NCI-H2081 (cell line): ENCODE data around the gene MBP.

Experiments
- DNase-seq, 2 experiments: peaks; one replicate each; lab custom pipeline; 2025; lab: John Stamatoyannopoulos, UW

MBP gene

DNA sequence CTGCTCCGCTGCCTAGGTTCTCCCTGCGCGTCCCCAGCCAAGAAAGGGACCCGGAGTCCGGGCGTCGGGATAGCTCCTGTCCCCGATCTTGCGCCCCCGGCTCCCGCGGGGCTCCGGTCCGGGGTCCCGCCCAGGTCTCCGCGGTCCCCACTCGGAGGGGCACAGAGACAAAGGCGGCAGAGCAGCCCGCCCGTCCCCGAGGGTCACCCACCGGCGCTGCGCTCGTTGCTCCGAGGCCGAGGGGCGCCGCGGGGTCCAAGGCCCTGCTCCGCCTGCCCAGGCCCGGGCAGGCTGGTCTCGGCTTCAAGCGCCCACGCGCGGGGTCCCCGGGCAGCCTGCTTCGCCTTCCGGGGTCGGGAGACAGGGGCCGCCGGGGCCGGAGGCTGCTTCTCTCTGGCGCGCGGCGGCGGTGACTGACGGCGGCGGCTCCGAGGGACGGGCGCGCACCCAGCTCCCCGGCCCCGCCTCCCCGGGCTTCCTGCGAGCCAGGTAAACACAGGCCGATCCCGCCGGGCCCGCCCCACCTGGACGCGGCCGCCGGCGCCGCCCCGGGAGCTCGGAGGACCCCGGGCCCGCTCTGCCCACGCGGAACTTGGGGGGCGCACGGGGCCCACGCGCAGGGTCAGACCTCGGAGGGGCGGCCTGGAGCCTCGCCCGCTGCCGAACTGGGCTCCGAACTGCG, at the start of gene MBP:
Gene MBP (minus strand): TSS at position 415 of the 682 bp plus-strand sequence. CDS start 27,522 bp downstream, outside the sequence.
- DNase-seq: peak; percentile 71 to 79

DNA sequence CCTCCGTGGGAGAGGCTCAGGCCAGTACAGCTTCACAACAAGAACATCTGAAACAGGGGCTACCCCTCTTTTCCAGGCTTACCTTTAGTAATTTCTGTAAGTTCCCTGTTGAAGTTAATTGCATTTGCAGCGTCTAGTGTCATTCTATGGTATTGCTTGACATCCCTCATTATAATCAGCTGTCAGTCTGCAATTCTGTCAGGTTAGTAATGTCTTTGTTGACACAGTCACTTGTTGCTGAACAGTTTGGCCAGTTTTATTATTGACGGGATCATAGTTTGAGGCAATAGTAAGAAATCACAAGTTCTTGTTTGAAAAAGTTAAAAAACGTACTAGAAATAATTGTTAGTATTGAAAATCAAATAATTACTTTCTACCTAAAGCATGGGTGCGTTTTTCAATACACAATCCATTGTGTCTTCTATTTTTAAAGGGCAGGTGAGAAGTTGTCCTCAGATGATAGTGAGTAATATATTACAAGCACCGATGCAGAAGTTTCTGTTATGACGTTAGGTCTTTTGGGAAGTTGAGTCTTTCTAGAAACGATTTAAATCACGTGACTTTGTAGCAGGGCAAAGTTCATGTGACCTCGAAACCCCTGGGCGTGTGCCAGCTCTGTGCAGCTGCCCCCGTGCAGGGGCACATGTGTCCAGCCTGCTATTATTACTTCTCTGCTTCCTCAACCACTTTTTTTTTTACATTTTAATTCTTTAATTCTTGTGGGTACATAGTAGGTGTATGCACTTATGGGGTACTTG, 49.5 kb upstream of the MBP start:
- DNase-seq: no peak

GRCh38 chr18:77178559-77178958, 46.0 kb upstream of the MBP start:
- DNase-seq: no peak

DNA sequence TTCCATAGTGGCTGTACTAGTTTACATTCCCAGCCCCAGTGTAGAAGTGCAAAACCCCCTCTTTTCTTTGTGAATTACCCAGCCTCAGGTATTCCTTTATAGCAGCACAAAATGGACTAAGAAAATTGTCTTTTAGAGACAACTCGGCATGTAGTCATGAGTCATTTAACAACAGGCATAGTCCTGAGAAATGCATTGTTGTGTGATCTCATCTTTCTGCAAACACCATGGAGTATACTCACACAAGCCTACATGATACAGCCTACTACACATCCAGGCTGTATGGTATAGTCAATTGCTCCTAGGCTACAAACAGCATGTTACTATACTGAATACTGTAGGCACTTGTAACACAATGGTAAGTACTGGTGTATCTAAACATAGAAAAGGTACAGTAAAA, 44.4 kb upstream of the MBP start:
- DNase-seq: no peak

DNA sequence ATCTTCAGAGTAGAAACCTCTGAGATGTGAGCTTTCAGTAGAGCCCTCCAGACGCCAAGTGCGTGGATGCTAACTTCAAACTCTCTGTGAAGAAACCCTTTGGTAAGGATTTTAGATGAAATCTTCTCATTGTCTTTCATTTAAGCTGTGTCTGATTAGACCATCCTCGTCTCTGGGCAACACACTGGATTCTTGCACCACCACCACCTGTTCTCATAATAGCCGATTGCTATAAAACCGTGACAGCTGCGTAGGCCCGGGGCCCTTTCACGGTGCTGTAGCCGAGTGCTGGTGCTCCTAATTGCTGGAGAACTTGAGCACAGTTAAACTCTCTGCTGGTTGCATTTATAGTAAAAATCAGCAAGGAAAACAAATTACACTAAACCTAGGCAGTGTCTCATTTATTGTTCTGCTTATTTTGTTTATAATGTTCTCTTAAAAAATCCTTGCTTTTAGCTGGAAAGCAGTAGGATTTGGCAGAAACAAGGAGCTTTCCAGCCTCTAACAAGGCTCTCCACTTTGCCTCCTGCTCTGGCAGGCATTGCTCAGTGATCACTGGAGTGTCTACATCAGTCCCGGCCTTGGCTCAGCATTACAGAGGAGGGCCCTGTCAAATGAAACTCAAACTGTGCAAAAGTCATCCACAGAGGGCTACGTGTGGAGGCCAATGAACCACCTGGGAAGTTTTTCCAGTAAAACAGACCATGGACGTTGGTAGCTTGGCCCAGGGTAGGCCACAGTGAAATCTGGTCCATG, 40.9 kb upstream of the MBP start:
- no peak for DNase-seq

GRCh38 chr18:77170890-77171410, 38.4 kb upstream of the MBP start:
- no peak for DNase-seq

GRCh38 chr18:77168811-77169311, 36.3 kb upstream of the MBP start:
- DNase-seq: no peak

GRCh38 chr18:77167251-77167650, 34.7 kb upstream of the MBP start:
- no peak for DNase-seq

GRCh38 chr18:77166523-77166922, 33.9 kb upstream of the MBP start:
- no peak for DNase-seq

DNA sequence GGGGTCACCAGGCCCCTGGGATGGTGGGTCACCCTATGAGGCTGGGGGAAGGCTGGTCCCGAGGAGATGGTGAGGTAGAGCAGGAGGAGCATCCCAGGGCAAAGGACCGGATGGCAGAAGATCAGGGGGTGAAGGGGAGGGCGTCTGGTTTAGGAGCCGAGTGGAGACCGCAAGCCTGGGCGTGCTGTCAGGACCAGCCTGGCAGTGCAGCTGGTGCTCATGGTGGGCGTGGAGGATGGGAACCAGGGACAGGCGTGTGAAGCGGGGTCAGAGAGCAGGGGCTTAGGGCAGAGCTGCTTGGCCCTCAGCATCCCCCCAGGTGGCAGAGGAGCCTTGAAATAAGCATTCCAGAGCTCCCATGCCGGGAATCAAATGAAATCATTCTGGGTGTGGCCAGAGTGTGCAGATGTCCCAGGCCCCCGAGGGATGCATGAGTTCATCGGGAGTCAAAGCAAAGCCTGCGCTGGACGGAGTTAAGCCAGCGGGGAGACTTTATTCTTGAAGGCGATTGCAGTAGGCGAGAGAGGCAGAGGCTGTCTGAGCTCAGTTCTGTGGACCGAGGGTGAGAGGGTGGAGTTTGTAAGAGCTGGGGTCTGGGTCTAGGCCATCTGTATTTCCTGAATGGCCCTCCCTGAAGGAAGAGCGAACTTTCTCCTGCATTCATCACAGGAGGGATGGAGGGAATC, 33.1 kb upstream of the MBP start:
- no peak for DNase-seq

DNA sequence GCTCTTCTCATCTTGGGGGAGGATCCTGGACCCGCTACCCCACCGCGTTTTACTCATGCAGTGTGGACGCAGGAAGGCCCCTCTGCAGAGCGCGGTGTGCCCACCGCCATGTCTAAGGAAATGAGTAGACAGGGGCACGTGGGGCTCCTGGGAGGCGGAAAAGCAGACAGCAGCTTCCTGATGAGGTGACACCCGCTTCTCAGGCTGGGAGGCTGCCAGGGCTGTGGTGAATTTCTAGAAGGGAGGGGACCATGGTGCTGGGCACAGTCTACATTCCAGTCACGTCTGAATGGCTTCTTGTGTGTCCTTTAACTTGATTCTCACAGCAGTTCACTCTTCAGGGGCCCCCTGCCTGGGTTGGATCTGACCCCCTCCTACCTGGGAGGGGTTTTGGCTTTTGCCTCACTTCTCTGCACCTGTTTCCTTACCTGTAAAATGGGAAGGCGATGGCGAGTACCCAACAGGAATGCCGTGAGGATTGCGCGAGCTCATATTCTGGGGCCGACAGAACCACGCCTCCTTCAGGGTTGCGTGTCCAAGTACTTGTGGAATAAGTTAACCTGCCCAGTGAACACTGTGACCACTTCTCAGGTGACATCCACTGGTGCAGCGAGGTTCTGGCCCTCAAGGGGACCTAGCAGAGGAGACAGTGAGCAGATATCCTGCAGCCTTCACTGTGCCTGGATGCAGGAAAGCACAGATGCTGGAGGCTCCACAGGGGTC, 32.3 kb upstream of the MBP start:
- DNase-seq: no peak

- no peak for DNase-seq
These were observed 31.4 kb upstream of the MBP start for GRCh38 chr18:77164026-77164425.

DNA sequence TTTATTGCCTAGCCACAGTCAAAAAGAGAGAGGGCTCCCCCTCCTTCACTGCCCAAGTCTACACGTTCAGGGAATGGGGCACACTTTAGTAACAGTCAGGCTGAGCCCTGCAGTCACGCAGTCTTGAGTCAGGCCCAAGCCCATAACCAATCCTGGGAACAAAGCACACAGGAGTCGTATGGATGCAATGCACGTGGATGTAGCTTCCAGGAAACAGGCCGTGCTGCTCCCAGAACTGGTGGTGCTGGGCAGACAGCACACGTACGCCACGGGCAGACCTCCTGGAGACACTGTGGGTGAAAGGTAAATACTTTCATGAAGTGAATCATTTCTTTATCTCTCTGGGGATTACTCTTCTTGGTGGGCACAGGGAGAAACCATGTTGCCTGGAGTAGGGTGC, 30.0 kb upstream of the MBP start:
- DNase-seq: no peak

DNA sequence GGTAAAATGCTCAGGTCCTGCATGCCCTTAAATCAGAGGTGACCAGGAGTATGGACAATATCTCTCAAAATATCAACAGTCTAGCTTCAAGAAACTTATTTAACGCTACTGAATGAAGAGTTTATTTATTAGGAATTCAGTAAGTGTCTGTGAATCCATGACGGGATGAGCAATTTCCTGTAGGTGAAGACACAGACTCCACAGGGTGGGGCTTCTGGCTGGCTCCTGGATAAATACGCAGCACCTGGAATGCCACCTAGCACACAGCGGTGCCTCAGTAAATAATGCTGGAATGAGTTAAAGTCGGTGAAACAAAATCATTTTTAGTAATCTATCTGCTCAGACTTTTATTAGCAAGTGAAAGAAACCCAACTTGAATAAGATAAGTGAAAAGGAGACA, 29.4 kb upstream of the MBP start:
- DNase-seq: no peak

- DNase-seq: no peak
These were observed 28.8 kb upstream of the MBP start for GRCh38 chr18:77161383-77161782.

GRCh38 chr18:77160515-77160914, 27.9 kb upstream of the MBP start:
- DNase-seq: no peak

- DNase-seq: no peak
These were observed 24.7 kb upstream of the MBP start for GRCh38 chr18:77157312-77157711.

- no peak for DNase-seq
These were observed 22.4 kb upstream of the MBP start for GRCh38 chr18:77155031-77155430.

DNA sequence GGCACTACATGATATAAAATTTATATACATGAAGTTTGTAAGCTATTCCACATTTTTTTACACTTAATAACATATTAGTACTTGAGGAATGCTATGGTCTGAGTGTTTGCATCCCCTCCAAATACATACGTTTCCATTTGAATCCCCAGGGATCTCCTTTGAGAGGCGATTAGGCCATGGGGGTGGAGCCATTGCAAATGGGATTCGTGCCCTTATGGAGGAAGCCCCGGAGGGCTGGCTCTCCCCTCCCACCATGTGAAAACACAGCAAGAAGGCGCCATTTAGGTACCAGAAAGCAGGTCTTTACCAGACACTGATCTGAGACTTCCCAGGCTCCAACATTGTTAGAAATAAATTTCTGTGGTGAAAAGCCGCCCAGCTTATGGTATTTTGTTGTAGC, 20.8 kb upstream of the MBP start:
- no peak for DNase-seq

- DNase-seq: no peak
These were observed 19.4 kb upstream of the MBP start for GRCh38 chr18:77151772-77152520.
